Stimulated activated CD8-positive, alpha-beta memory T cell treated with anti-CD3 and anti-CD28 coated beads, Interleukin-15, amount 100 ng/mL, for 24 hours (primary cell): ENCODE measurements around the gene STRN4.
"Not testable (repeated sequence)": the region's sequence is repeated elsewhere in the genome, so short reads cannot be mapped to it uniquely, and the experiment has no call there.

Experiments used
- DNase-seq: peaks from one replicate; pipeline ENCODE4 v3.0.0-alpha.2; 2020; ENCODE audit warnings: low read depth

STRN4 gene

GRCh38 chr19:46746281-46747057 lies at the start of gene STRN4:
TSS of gene STRN4 (minus strand) at chr19:46746450. CDS start at chr19:46746430, 20 bp downstream.
- DNase-seq = no peak

- no peak for DNase-seq
Observed at GRCh38 chr19:46791944-46792343, 45.7 kb upstream of the STRN4 start.

DNA sequence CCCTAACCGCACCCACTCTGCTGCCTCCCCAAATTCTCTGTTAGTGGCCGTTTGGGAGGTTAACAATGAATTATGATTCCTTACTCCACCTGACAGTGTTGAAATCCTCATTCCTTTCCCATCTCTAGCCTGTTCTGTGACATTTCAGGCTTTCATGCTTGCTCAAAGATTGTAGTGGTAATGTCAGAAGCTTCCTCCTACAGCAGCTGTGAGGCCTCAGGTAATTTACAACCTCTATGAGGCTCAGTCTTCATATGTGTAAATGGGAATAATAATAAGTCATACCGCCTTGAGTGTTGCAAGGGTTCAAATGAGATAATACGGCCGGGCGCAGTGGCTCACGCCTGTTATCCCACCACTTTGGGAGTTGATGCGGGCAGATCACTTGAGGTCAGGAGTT lies 43.1 kb upstream of the STRN4 start:
- no peak for DNase-seq

GRCh38 chr19:46788968-46789338 lies 42.7 kb upstream of the STRN4 start:
- DNase-seq = no peak

GRCh38 chr19:46788262-46788967 lies 42.2 kb upstream of the STRN4 start, which contains the start of gene SLC1A5:
TSS of gene SLC1A5 (minus strand) at chr19:46788594. CDS start at chr19:46787965, 629 bp downstream.
- DNase-seq = peak; percentile 96

GRCh38 chr19:46787331-46788261 lies 41.3 kb upstream of the STRN4 start:
- no peak for DNase-seq

GRCh38 chr19:46787040-46787330 lies 40.7 kb upstream of the STRN4 start:
- DNase-seq = no peak

DNA sequence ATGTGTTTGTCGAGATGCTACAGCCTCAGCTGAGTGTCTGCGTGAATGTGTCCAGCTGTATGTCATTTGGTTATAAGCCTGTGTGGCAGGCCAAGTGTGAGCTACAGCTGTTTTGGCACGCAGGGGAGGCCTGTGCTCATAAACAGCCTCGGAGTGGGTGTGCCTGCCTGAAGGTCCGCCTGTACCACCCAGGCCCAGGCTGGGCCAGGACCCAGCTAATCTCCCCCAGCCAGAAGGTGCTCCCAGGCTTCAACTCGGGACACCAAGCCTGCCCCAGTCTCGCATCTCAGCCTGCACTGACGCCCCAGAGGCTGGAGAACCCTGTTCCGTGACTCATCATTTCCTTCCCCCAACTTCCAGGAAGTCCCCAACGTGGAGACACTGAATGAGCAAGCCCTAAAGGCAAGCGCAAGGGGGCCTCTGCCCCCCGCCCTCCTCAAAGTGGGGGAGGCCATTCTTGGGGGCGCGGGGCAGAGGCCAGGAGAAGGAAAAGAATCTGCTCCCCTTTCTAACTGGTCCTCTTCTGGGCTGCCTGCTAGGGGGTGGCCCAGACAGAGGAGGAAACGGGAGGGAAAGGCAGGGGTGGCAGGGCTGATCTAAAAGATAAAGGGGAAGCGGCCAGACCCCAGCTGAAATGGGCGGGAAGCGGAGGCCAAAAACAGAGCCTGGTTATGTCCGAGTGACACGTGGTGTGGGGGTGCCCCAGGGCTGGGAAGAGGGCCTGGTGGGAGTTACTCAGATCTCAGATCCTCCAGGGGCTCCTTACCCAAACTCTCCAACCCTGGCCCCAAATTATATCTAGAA lies 40.2 kb upstream of the STRN4 start:
- peak; percentile 54 for DNase-seq

DNA sequence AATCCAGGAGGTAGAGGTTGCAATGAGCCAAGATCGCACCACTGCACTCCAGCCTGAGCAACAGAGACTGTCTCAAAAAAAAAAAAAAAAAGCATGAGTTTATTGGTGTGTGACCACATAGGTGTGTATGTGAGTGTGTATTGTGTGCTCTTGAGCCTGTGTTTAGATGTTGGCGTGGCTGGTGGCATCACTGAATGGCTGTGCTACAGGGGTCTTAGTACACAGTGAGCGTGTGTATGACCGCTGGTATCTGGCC lies 39.7 kb upstream of the STRN4 start:
- no peak for DNase-seq

GRCh38 chr19:46785054-46785979 lies 39.1 kb upstream of the STRN4 start:
- no peak for DNase-seq

DNA sequence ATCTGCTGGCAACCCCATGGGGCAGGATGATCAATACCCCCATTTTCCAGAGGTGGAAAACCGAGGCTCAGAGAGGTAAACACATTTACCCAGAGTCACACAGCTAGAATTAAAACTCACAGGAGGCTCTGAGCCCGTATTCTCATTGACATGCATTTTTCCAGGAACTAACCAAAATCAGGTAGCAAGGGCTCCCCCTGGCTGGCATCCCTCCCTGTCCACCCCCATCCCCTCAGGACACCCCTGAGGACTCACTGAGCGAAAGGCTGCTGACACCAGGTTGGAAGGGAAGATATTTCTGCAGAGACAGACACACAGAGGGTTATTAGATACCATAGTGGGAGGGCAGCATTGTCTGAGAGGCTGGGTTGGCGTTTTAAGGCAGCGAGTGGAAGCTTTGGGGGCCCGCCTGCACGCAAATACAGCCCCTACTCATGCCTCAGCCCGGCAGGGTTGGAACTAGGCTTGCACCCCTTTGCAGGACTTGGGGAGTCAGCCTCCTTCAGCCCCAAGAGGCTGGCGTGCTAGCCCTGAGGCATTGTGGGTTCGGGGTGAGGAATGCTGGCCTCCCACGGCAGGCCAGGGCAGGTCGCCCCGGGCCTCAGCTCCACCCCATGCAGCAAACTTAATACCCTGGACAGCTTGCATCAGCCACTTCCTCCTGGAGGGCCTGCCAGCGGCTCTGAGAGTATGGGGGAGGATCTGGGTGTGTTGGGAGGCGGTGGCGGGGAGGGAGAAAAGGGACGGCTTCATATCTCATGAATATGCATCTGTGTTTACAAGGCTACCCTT lies 38.2 kb upstream of the STRN4 start:
- peak; percentile 21 for DNase-seq

GRCh38 chr19:46783670-46784069 lies 37.4 kb upstream of the STRN4 start:
- DNase-seq = no peak

DNA sequence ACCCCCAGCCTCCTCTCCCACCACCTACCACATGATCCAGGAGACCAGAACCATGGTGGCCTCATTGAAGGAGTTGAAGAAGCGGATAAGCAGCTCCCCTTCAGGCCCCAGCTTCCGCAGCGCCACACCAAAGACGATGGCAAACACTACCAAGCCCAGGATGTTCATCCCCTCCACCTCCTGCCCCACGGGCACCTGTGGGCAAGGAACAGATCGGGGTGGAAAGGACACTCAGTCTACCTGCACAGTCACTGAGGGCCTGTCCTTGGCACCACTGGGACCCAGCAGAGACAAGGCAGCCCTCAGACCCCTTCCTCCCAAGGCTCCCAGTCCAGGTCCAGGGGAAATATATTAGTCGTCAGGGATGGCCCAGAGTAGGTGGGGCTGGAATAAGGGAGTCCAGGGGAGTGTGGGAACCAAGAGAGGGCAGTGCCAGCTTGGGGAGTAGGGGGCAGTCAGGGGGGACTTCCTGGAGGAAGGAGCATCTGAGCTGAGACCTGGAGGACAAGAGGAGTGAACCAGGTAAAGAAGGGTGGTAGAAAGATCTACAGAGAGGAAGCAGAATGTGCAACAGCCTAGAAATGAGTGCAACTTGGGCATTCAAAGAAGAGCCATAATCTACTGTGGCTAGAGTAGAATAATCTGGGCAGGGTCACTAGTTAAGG lies 36.2 kb upstream of the STRN4 start:
- DNase-seq = no peak

DNA sequence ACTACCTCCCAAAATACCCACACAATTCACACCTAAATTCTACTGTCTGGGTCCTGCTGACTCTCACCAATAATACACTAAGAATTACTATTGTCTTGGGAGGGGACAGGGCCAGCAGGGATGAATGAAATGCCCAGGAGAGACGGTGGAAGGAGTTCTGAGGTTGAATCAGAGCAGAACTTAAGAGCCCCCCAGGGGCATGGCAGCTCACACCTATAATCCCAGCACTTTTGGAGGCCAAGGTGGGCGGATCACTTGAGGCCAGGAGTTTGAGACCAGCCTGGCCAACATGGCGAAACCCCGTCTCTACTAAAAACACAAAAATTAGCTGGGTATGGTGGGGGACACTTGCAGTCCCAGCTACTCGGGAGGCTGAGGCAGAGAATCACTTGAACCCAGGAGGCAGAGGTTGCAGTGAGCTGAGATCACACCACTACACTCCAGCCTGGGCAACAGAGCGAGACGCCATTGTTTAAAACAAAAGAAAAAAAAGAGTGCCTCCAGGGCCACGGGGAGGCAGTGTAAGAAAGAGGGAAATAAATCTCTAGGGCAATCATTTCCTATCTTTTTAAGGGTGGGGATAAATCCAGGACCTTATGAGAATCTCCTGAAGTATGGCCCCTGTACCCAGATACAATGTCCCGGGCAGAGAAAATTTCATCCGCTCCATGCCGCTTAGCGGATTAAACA lies 31.9 kb upstream of the STRN4 start:
- DNase-seq = not testable (repeated sequence)

DNA sequence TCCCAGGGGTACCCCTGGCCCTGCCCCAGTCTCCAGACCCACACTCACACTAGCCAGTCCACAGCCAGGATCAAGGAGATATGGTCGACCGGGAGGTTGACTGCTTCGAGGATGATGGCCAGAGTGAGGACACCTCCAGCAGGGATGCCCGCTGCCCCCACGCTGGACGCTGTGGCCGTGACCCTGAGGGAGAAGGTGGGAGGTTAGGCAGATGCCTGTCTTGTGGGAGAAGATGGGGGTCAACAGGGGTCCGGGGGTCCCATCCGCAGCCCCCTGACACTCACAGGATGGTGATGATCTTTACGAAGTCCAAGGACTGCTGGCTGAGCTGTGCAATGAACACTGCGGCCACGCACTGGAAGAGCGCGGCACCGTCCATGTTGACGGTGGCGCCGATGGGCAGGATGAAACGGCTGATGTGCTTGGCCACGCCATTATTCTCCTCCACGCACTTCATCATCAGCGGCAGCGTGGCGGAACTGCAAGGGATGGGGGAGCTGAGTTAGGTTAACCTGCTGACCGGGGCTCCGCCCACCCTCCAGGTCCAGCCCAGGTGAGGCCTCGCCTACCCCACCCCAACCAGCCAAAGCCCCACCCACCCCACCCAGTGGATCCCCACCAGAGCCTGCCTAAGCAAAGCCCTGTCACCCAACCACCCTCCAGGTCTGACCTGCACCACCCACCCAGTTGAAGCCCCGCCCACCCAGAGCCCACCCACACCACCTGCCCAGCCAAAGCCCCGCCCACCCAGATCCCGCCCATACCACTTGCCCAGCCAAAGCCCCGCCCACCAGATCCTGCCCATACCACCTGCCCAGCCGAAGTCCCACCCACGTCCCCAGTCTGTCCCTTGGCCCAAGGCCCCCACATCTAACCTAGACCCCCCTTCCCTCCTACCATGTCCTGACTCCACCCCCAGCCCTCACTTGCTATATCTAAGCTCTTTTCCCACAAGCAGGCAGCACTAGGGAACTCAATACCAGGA lies 31.0 kb upstream of the STRN4 start:
- no peak for DNase-seq

DNA sequence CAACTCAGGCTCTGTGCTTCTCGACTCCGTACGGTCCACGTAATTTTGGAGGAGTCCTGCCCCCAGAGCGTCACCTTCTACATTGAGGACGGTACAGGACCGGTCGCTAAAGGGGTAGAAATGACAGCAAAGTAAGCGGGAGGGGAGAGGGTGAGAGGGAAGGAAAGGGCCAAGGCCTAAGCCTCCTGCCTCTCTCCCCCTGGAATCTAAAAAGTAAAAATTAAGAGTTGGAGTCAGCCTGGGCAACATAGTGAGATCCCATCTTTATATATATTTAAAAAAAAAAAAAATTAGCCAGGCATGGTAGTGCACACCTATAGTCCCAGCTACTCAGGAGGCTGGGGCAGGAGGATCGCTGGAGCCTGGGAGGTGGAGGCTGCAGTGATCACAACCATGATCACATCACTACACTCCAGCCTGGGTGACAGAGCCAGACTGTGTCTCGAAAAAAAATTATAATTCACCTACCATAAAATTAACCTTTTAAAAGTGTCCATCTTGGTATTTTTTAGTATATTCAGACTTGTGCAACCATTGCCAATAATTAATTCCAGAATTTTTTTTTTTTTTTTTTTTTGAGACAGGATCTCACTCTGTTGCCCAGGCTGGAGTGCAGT lies 29.5 kb upstream of the STRN4 start:
- no peak for DNase-seq

DNA sequence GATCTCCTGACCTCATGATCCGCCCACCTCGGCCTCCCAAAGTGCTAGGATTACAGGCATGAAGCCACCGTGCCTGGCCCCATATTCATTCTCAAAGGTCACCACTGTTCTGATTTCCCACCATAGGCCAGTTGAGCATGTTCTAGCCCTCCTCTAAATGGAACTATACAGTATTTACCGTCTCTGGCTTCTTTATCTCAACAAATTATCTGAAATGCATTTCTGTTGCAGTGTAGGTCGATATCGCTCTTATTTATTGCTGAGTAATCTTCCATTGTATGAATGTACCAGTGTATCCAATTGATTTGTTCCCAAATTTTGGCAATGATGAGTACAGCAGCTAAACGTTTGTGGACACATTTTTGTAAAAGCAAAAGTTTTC lies 26.8 kb upstream of the STRN4 start:
- no peak for DNase-seq
